Vagina (tissue), 2 donors: ENCODE results near the gene SS18L1. TPM values are rescaled to one million over a fixed set of nuclear protein-coding genes. Genes with fewer than 3 reads are reported as not detected.

Source experiments
- DNase-seq, 2 donors: peaks; one replicate each; pipeline ENCODE4 v3.0.0-alpha.2; 2017; ENCODE audit errors: extremely low spot score in 2 of 2
- H3K27ac ChIP-seq: fragments of 200-600 bp; sonication (generic); one replicate; pipeline ENCODE4 v1.5.1; 2019
- H3K27me3 ChIP-seq: fragments of 200-600 bp; sonication (generic); one replicate; pipeline ENCODE4 v1.5.1; 2019
- H3K36me3 ChIP-seq, 2 donors: fragments of 200-600 bp; sonication (generic); one replicate each; pipeline ENCODE4 v1.5.1; 2017 to 2019
- H3K4me1 ChIP-seq: fragments of 200-600 bp; sonication (generic); one replicate; pipeline ENCODE4 v1.5.1; 2019
- H3K4me3 ChIP-seq, 2 donors: fragments of 200-600 bp; sonication (generic); 1 replicate in 1 of 2; 2 replicates in 1 of 2; pipeline ENCODE4 v1.5.1; 2016 to 2019
- H3K9me3 ChIP-seq: fragments of 200-600 bp; sonication (generic); one replicate; pipeline ENCODE4 v1.5.1; 2019
- POLR2A ChIP-seq, 2 donors: fragments of 450-650 bp; IDR thresholded peaks; one replicate each; pipeline ENCODE4 v1.6.1; 2017; ENCODE audit warnings: antibody characterized with exemption in 2 of 2, mild to moderate bottlenecking in 2 of 2, moderate library complexity in 2 of 2
- POLR2AphosphoS5 ChIP-seq, 2 donors: sonication (generic); formaldehyde crosslinking; IDR thresholded peaks; one replicate each; pipeline ENCODE4 v1.9.0; 2017; ENCODE audit warnings: antibody characterized with exemption in 2 of 2, mild to moderate bottlenecking in 2 of 2, low read depth in 1 of 2; ENCODE audit not compliant: insufficient read depth in 1 of 2
- intact Hi-C: fragments of 100-400 bp; cut with DNase I; formaldehyde crosslinking; loops from one replicate; pipeline ENCODE4 v1.15.1; 2023
- total RNA-seq: library from RNA; depleted of rRNA; stranded (reverse); fragments of >200 nt; gene quantifications from one replicate; pipeline ENCODE4 v1.2.3, GENCODE V29; 2016
- TF ChIP-seq, protein P1 (sequence below), 3 experiments: fragments of 450-650 bp in 2 of 3; fragments of 200-600 bp in 1 of 3; sonication (generic) in 1 of 3; IDR thresholded peaks; one replicate each; pipeline ENCODE4 v1.5.1; 2017 to 2019; ENCODE audit warnings: antibody characterized with exemption in 3 of 3, mild to moderate bottlenecking in 2 of 3, moderate library complexity in 2 of 3

The SS18L1 gene
- total RNA-seq, 1 donor from 2014 or later: 25.3 TPM

DNA sequence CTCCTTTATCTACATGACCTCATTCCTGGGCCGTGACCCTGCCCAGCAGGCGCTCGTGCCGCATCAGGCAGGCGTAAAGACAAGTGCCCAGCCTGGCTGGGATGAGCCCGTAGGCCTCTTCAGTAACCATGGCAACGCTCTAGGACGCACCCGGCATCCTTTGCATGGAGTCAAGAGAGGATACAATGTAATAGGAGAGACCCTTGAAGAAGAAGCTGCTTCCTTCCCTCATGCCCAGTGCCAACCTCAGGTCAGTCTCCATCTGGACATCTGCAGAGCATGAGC, 26.3 kb upstream of the SS18L1 start:
- H3K9me3 ChIP-seq: no peaks in the 10 kb centered on the region
- no peak overlapping the region for H3K27ac ChIP-seq
- no peak for DNase-seq
- intact Hi-C loops: no loop called here
- no peak overlapping the region for H3K4me3 ChIP-seq
- TF ChIP-seq POLR2AphosphoS5 (IDR thresholded peaks at IDR 0.05; ENCODE audit: insufficient read depth in 1 of 2, low read depth in 1 of 2) (no peak), POLR2A (IDR thresholded peaks at IDR 0.05) (no peak)
- TF ChIP-seq, protein P1, sequence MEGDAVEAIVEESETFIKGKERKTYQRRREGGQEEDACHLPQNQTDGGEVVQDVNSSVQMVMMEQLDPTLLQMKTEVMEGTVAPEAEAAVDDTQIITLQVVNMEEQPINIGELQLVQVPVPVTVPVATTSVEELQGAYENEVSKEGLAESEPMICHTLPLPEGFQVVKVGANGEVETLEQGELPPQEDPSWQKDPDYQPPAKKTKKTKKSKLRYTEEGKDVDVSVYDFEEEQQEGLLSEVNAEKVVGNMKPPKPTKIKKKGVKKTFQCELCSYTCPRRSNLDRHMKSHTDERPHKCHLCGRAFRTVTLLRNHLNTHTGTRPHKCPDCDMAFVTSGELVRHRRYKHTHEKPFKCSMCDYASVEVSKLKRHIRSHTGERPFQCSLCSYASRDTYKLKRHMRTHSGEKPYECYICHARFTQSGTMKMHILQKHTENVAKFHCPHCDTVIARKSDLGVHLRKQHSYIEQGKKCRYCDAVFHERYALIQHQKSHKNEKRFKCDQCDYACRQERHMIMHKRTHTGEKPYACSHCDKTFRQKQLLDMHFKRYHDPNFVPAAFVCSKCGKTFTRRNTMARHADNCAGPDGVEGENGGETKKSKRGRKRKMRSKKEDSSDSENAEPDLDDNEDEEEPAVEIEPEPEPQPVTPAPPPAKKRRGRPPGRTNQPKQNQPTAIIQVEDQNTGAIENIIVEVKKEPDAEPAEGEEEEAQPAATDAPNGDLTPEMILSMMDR (IDR thresholded peaks at IDR 0.05): no peak
- H3K36me3 ChIP-seq: no peaks in the 10 kb centered on the region
- no peaks in the 10 kb centered on the region for H3K27me3 ChIP-seq
- H3K4me1 ChIP-seq: peaks cover 8% of the 10 kb centered on the region

GRCh38 chr20:62117658-62118057, 25.9 kb upstream of the SS18L1 start:
- H3K4me1 ChIP-seq: peaks cover 8% of the 10 kb centered on the region
- no peak overlapping the region for H3K27ac ChIP-seq
- no peak overlapping the region for H3K4me3 ChIP-seq
- H3K36me3 ChIP-seq: no peaks in the 10 kb centered on the region
- no peaks in the 10 kb centered on the region for H3K27me3 ChIP-seq
- DNase-seq: no peak
- intact Hi-C loops: no loop called here
- TF ChIP-seq POLR2AphosphoS5 (IDR thresholded peaks at IDR 0.05; ENCODE audit: insufficient read depth in 1 of 2, low read depth in 1 of 2): peak in 1 of 2 donors; percentile 13
- TF ChIP-seq, protein P1 (IDR thresholded peaks at IDR 0.05): no peak
- TF ChIP-seq POLR2A (IDR thresholded peaks at IDR 0.05): no peak
- no peaks in the 10 kb centered on the region for H3K9me3 ChIP-seq

DNA sequence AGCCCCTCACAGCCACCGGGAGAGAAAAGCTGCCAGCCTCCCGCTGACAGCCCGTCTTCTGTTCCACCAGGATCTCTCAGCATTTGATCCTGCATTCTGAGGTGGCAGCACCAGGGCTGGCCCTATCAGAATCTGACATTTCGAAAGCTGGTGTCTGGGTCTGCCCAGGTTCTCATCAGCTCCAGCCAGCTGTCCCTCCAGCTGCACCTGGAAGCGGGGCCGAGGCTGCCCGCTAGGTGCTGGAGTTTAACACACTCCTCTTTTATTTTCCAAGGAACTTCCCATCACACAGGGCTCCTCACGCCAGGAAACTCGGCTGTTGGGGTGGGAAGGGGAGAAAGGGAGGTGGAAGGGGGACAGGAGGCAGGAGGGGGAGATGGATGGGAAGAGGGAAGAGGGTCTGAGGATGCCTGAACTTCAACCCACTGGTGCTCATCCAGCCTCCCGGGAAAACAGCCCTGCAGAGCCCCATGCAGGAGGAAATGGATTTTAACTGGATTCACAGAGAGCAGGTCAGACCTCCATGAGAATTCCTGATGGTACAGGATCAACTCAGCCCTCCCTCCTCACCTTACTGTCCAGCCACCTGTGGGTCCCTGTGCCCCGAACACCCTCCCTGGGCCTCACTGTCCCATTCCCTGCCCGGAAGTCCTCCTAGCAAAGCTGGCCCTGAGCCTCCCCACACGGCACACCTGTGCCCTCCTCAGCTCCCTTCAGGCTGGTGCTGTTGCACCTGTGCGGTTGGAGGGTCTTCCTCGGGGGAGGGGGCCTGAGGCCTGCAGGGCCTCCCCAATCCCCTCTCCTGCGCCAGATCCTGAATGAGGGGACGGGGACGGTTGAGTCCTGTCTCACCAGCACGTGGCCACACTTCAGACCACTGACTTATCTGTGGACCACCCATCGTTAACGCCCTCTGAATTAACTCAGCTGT, 25.2 kb upstream of the SS18L1 start:
- no peak for DNase-seq
- no peak overlapping the region for H3K27ac ChIP-seq
- H3K36me3 ChIP-seq: no peaks in the 10 kb centered on the region
- intact Hi-C loops: no loop called here
- H3K4me3 ChIP-seq: no peak overlapping the region
- H3K27me3 ChIP-seq: no peaks in the 10 kb centered on the region
- H3K9me3 ChIP-seq: no peaks in the 10 kb centered on the region
- peaks cover 14% of the 10 kb centered on the region for H3K4me1 ChIP-seq
- TF ChIP-seq, protein P1 (IDR thresholded peaks at IDR 0.05): no peak
- no peak for TF ChIP-seq POLR2A (IDR thresholded peaks at IDR 0.05)
- TF ChIP-seq POLR2AphosphoS5 (IDR thresholded peaks at IDR 0.05; ENCODE audit: insufficient read depth in 1 of 2, low read depth in 1 of 2): no peak

GRCh38 chr20:62119115-62119514, 24.5 kb upstream of the SS18L1 start:
- peaks cover 21% of the 10 kb centered on the region for H3K4me1 ChIP-seq
- H3K27ac ChIP-seq: no peak overlapping the region
- no peaks in the 10 kb centered on the region for H3K27me3 ChIP-seq
- no peaks in the 10 kb centered on the region for H3K9me3 ChIP-seq
- no peak overlapping the region for H3K4me3 ChIP-seq
- no peak for DNase-seq
- H3K36me3 ChIP-seq: no peaks in the 10 kb centered on the region
- intact Hi-C loops: no loop called here
- TF ChIP-seq POLR2AphosphoS5 (IDR thresholded peaks at IDR 0.05; ENCODE audit: insufficient read depth in 1 of 2, low read depth in 1 of 2): no peak
- TF ChIP-seq, protein P1 (IDR thresholded peaks at IDR 0.05): no peak
- TF ChIP-seq POLR2A (IDR thresholded peaks at IDR 0.05): no peak
